SJSA1 (cell line): ENCODE measurements around the gene TPD52L1. TPM values are rescaled to one million over a fixed set of nuclear protein-coding genes. Genes with fewer than 3 reads are reported as not detected.

Experiments used
- DNase-seq, 2 experiments: peaks; one replicate each; pipeline ENCODE4 v3.0.0-alpha.2; 2015 to 2020; ENCODE audit warnings: low spot score in 2 of 2, low read depth in 1 of 2
- H3K27ac ChIP-seq: fragments of 250-450 bp; sonication (Bioruptor Pico); 2 replicates; pipeline ENCODE4 v1.5.1; 2020; ENCODE audit warnings: mild to moderate bottlenecking, moderate library complexity
- H3K27me3 ChIP-seq: fragments of 250-450 bp; sonication (Bioruptor Pico); replicated peaks from 2 replicates; pipeline ENCODE4 v1.5.1; 2020; ENCODE audit warnings: mild to moderate bottlenecking, moderate library complexity
- H3K36me3 ChIP-seq: fragments of 250-450 bp; sonication (Bioruptor Pico); 2 replicates; pipeline ENCODE4 v1.5.1; 2020; ENCODE audit warnings: mild to moderate bottlenecking
- H3K4me1 ChIP-seq: fragments of 250-450 bp; sonication (Bioruptor Pico); replicated peaks from 2 replicates; pipeline ENCODE4 v1.6.1; 2021; ENCODE audit warnings: mild to moderate bottlenecking
- H3K4me3 ChIP-seq: fragments of 250-450 bp; sonication (Bioruptor Pico); 2 replicates; pipeline ENCODE4 v1.5.1; 2020; ENCODE audit warnings: mild to moderate bottlenecking
- H3K9me3 ChIP-seq: fragments of 250-450 bp; sonication (Bioruptor Pico); replicated peaks from 2 replicates; pipeline ENCODE4 v1.5.1; 2020; ENCODE audit warnings: mild to moderate bottlenecking
- total RNA-seq: library from RNA; depleted of rRNA; stranded (reverse); fragments of >200 nt; shearing (Covaris generic); gene quantifications from 2 replicates; pipeline ENCODE4 v1.2.3, GENCODE V29; 2014

The TPD52L1 gene
- total RNA-seq, 1 experiment from 2014 or later = 47.9 TPM

DNA sequence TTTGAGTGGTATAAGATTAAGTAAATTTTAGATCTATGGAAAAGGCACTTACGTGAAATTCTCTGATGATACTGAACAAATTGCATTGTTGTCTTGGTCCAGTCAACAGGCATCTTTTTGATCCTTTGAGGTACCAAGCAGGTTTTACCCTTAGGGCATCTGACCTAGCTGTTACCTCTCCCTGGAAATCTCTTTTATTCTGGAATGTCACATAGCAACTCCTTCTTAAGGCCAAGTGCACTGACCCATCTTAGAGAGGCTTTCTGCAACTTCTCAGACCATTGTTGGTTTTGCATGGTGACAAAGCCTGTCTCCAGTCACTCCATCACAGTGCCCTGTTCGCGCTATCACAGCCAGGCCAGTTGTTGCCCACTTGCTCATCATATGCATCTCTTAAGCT, 42.0 kb downstream of the TPD52L1 start:
- H3K27me3 ChIP-seq = no peaks in the 10 kb centered on the region
- peaks cover 6% of the 10 kb centered on the region for H3K4me1 ChIP-seq
- no peak overlapping the region for H3K27ac ChIP-seq
- no peaks in the 10 kb centered on the region for H3K36me3 ChIP-seq
- no peak for DNase-seq
- H3K4me3 ChIP-seq = no peak overlapping the region
- H3K9me3 ChIP-seq = no peaks in the 10 kb centered on the region

DNA sequence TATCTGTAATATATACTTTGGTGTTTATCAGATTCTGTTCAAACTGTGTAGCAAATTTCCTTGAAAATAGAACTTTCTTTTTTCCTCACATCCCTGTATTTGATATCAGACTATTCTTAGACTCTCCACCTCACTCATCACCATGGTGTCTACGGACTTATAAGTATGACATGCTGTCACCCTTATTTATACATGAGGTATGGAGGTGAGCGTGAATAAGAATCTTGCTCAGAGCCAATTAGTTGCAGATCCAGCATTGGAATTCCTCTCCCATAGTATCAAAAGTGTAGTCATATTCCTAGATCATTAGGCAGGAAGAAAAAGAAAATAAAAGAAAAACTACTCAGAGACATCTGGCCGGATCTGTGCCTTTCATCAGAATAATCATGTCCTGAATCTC, 43.0 kb downstream of the TPD52L1 start:
- Histone ChIP-seq H3K9me3 (no peaks in the 10 kb centered on the region), H3K27ac (no peak overlapping the region), H3K27me3 (no peaks in the 10 kb centered on the region), H3K4me1 (peaks cover 9% of the 10 kb centered on the region), H3K36me3 (no peaks in the 10 kb centered on the region), H3K4me3 (no peak overlapping the region)
- no peak for DNase-seq

DNA sequence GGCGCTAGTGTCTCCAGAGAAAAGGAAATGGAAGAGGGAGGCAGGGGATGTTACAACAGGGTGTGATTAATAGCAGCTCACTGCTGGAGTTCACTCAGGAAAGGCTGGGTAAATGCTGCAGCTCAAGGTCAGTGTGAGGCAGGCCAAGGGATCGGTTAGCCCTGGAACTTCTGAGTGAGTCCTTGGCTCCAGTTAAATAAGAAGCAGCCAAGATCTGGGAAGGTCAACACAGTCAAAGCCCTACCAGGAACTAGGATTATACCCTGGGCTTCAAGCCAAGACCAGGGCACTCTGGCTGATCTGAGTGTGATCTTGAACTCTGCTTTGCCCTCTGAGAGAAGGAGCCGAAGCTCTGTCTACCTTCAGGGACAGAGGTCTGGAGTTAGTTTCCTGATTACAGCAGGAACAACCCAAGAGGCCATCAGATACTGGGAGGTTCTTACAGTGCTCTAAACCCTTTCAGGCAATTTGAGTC, 44.3 kb downstream of the TPD52L1 start:
- Histone ChIP-seq H3K9me3 (no peaks in the 10 kb centered on the region), H3K4me3 (no peak overlapping the region), H3K27ac (no peak overlapping the region), H3K27me3 (no peaks in the 10 kb centered on the region), H3K36me3 (no peaks in the 10 kb centered on the region), H3K4me1 (peaks cover 14% of the 10 kb centered on the region)
- DNase-seq = no peak

DNA sequence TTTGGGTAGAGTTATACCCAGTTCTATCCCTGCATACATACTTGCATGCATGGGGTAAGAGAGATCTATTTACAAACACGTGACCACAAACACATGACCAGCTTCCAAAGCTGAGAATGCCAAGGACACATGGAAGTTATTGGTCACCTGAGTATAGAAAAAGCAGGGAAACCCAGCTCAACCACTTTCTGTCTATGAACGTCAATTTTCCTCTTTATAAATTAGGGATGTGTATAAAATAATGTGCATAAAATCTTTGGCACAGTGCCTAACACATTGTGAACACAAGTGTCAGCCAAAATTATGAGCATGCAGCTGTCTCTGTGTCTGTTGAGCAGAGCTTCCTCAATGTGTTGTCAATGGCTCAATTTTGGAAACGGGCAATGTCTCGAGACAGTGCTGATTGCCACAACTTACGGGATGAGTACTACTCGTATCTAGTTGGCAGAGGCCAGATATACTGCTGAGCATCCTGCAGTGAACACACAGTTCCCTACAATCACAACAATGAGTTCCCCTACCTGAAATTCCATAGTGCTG, 44.9 kb downstream of the TPD52L1 start:
- Histone ChIP-seq H3K27ac (no peak overlapping the region), H3K4me1 (peaks cover 19% of the 10 kb centered on the region), H3K27me3 (no peaks in the 10 kb centered on the region), H3K36me3 (no peaks in the 10 kb centered on the region), H3K4me3 (no peak overlapping the region), H3K9me3 (no peaks in the 10 kb centered on the region)
- no peak for DNase-seq

DNA sequence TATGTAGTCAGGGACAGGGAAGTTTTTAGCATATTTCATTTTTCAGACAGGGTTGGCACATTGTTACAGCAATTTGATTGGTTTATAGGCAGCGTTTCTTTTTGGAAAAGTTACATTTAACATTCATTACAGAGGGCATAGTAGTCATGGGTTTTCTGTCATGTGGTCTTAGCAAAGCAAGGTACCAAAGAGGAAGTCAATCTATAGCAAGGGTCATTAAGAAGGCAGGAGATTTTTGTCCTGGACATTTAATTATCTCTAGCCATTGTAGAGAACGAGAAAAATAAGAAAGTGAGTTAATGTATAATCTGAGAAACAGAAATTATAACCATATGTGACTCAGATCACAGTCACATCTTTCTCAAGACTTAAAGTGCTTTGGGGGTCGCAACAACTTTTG, 47.4 kb downstream of the TPD52L1 start:
- no peak overlapping the region for H3K4me3 ChIP-seq
- no peak for DNase-seq
- no peaks in the 10 kb centered on the region for H3K36me3 ChIP-seq
- no peaks in the 10 kb centered on the region for H3K9me3 ChIP-seq
- H3K4me1 ChIP-seq = peaks cover 19% of the 10 kb centered on the region
- no peaks in the 10 kb centered on the region for H3K27me3 ChIP-seq
- no peak overlapping the region for H3K27ac ChIP-seq

DNA sequence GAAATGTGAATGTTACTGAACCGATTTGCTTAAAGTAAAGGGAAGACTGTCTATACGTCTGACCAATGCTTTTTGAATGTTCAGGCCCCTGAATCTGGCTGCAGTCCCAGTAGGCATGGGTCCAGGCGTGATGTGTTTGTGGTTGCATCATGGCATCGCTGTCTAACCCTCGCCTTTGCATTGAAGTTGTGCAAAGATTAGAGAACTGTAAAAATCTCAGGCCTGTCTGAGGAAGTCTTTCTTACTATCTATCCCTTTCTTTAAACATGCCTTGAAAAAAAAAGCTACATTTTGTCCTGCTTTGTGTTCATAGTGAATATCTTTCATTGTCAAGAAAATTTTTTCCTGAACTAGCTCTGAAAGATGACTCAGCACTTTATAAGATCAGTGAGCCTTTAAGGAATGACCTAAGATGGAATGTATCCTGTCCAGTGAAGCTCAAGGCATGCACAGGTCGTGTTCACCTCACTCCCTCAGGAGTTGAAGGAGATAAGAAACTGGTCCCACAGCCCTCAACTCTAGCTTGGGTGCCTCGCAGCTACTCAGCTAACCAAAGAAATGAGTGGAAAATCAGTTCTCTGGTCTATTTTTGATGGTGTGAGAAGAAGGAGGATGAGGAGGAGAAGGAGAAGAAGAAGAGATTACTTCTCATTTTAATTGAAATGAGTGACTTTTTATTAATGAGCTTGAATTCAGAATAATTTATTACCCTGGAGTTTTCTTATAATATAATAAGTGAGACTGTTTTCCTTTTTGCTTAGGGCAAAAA, 48.6 kb downstream of the TPD52L1 start:
- Histone ChIP-seq H3K27ac (peak overlapping the region; percentile 61), H3K4me3 (no peak overlapping the region)
- peak; percentile 68 to 72 for DNase-seq

DNA sequence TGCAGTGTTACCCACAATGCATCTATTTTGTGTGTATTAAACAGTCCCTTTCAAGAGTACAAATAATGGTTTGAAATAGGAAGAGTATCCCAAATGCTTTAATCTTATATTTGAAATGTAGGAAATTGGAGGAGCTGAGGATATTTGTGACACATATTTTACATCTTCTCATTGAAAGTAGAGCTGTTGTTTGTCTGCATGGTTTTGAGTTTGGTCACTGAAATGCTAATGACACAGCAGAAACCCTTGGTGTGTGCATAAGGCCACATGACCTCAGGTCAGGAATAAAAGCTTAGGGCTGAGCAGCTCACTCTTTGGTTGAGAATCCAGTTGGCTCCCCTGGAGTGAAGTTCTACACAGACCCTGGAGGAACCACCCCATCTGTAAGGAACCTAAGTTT, 49.8 kb downstream of the TPD52L1 start:
- no peak overlapping the region for H3K4me3 ChIP-seq
- no peaks in the 10 kb centered on the region for H3K27me3 ChIP-seq
- no peaks in the 10 kb centered on the region; the same call in 1 of the 2 replicates for H3K9me3 ChIP-seq
- no peak for DNase-seq
- no peak overlapping the region for H3K27ac ChIP-seq
- peaks cover 26% of the 10 kb centered on the region for H3K4me1 ChIP-seq
- no peaks in the 10 kb centered on the region for H3K36me3 ChIP-seq

More for the DNA sequence above, 48.6 kb downstream of the TPD52L1 start:
- Histone ChIP-seq H3K36me3 (no peaks in the 10 kb centered on the region), H3K9me3 (no peaks in the 10 kb centered on the region), H3K27me3 (no peaks in the 10 kb centered on the region), H3K4me1 (peaks cover 19% of the 10 kb centered on the region)

DNA sequence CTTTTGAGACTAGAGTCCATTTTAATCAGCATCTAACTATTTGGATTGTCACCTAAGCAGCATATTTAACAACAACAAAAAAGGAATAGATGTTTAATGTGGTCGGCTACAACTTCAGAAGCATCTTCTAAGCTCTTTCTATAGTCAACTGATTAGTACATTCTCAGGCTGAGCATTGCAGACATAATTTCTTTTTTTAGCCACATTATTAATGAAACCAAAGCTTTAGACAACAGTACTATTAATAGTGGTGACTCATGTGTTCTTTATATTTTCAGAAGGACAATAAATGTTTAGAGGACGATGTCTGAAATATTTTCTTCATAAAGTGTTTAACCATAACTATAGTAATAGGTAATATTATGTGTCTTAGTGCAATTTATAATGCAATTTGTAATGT, 52.4 kb downstream of the TPD52L1 start:
- Histone ChIP-seq H3K4me3 (no peak overlapping the region), H3K27ac (no peak overlapping the region), H3K9me3 (no peaks in the 10 kb centered on the region; the same call in 1 of the 2 replicates), H3K27me3 (no peaks in the 10 kb centered on the region), H3K4me1 (peaks cover 26% of the 10 kb centered on the region), H3K36me3 (no peaks in the 10 kb centered on the region)
- DNase-seq = no peak

DNA sequence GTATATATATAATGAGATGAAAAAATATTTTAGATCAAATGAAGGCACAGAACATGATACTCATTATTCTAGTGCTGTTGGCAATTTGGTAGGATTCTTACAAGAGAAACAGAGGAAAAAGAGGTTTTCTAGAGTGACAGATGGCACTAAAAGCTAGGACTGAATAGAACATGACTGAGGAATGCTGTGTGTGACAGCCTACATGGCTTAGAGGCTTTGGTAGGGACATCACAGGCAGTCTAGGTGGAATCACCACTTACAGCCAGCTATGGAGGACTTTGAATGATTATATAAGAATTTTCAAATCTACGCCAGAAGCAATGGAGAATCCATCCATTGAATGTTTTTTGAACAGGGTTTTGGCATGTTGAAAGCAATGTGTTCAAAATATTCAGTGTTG, 52.8 kb downstream of the TPD52L1 start:
- DNase-seq = no peak
- H3K27me3 ChIP-seq = no peaks in the 10 kb centered on the region
- H3K27ac ChIP-seq = no peak overlapping the region
- H3K4me3 ChIP-seq = no peak overlapping the region
- no peaks in the 10 kb centered on the region; the same call in 1 of the 2 replicates for H3K9me3 ChIP-seq
- H3K4me1 ChIP-seq = peaks cover 25% of the 10 kb centered on the region
- no peaks in the 10 kb centered on the region for H3K36me3 ChIP-seq

DNA sequence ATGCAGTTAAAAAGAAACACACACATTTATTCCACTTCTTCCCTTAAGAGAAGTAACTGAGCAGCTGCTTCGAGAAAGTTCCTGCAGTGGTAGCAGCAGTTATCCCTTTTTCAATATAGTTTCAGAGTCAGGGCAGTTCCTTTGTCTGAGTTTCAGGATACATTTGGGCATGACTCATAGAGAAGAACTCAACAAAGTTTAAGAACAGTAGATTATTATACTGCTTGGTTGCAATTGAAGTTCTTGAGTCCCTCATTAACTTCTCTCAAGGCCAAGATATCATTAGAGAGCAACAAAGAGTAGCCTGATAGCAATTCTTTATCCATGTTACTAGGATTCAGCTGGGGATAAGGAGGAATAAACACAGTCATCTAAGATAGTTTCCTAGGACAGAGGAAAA, 54.4 kb downstream of the TPD52L1 start:
- Histone ChIP-seq H3K4me1 (peaks cover 11% of the 10 kb centered on the region), H3K9me3 (no peaks in the 10 kb centered on the region; the same call in 1 of the 2 replicates), H3K36me3 (no peaks in the 10 kb centered on the region), H3K4me3 (no peak overlapping the region), H3K27ac (no peak overlapping the region), H3K27me3 (no peaks in the 10 kb centered on the region)
- peak in 1 of 2 experiments; percentile 20 for DNase-seq

DNA sequence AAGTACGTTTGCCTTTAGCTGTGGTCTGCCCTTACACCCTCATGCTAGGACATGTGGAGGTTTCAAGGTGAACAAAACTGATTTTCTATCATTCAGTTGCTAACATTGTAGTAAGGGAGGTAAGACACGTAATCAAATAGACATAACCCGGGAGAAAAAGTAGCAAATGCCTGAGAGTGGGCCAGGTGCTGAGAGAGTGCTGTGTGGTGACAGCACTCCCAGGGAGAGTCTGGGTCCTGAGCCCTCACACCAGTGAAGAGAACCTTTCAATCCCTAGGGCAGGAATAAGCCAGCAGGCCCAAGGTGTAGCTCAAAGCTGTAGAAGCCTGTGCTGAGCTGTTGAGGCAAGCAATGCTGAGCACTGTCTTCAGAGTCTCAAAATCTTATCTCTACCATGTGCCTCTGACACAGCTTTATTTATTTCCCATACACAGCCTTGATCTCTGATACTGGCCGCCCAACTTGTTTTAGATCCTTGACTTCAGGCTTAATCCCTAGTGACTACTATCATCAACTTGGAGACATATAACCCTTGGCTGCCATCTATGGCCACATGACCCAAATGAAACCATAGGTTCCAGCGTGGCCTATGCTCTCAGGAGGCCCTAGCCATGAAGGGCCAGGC, 55.2 kb downstream of the TPD52L1 start:
- Histone ChIP-seq H3K4me1 (peaks cover 7% of the 10 kb centered on the region), H3K27ac (no peak overlapping the region), H3K36me3 (no peaks in the 10 kb centered on the region), H3K9me3 (no peaks in the 10 kb centered on the region; the same call in 1 of the 2 replicates), H3K27me3 (no peaks in the 10 kb centered on the region), H3K4me3 (no peak overlapping the region)
- no peak for DNase-seq

DNA sequence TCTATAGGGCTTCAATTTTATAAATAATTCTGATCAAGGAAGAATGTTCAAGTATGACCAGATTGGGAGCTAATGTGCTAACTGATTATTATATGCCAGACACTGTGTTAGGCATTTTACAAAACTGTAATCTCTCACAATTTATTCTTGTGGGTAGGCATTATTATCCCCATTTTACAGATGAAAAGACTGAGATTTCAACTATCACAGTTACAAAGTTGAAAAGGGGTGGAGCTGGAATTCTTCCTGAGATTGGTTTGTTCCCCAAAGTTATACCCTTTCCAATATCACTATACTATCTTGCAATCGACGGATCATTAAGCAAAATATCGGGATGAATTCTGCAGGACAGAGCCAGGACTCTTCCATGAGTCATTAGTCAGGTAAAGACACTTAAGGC, 57.1 kb downstream of the TPD52L1 start:
- DNase-seq = no peak
- H3K4me1 ChIP-seq = peaks cover 7% of the 10 kb centered on the region
- H3K27ac ChIP-seq = no peak overlapping the region

DNA sequence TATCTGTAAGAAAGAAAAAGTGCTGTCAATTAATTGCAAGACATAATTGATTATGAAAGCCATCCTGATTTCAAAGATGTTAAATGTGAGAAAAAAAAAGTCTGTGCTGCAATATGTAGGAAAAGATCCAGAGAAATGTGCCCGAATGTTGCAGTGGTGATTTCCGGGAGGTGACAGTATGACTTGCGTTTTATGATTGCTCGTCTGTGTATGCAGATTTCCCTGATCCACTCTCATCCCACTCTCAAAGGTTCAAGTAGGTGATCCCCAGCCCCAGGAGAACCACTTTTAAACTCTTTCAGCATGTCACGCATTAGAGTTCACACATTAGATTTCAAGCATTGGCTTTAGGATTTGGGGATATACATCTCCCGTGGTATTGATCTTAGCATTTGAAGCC, 57.8 kb downstream of the TPD52L1 start:
- Histone ChIP-seq H3K36me3 (no peaks in the 10 kb centered on the region), H3K27ac (no peak overlapping the region), H3K9me3 (no peaks in the 10 kb centered on the region; the same call in 1 of the 2 replicates), H3K4me1 (peaks cover 7% of the 10 kb centered on the region), H3K27me3 (no peaks in the 10 kb centered on the region), H3K4me3 (no peak overlapping the region)
- no peak for DNase-seq

More for the DNA sequence above, 57.1 kb downstream of the TPD52L1 start:
- H3K27me3 ChIP-seq = no peaks in the 10 kb centered on the region
- no peaks in the 10 kb centered on the region for H3K36me3 ChIP-seq
- H3K9me3 ChIP-seq = no peaks in the 10 kb centered on the region; the same call in 1 of the 2 replicates
- no peak overlapping the region for H3K4me3 ChIP-seq

DNA sequence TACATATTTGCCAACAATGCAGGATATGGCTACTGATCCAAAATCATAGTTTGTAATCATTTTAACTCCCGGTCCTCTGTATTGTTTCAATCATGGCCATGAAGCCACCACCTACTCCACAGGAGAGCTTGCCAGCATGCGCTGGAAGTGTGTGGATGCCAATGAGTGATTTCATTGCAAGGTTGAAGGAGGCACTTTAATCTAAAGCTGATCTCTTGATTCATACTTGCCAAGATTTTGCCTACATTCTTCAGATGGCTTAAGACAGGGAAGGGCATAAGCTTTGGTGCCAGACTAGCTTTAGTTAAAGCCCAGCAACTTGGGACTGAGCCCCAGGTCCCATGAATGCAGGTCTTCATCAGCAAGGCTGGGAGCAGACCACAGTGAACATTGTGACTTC, 58.8 kb downstream of the TPD52L1 start:
- Histone ChIP-seq H3K9me3 (no peaks in the 10 kb centered on the region; the same call in 1 of the 2 replicates), H3K4me1 (peaks cover 7% of the 10 kb centered on the region), H3K36me3 (no peaks in the 10 kb centered on the region), H3K27me3 (no peaks in the 10 kb centered on the region), H3K4me3 (no peak overlapping the region), H3K27ac (no peak overlapping the region)
- no peak for DNase-seq
